Measurements from ENCODE around the gene KRTAP2-4.
"Not testable (repeated sequence)": the region's sequence is repeated elsewhere in the genome, so short reads cannot be mapped to it uniquely, and the experiment has no call there.

KRTAP2-4 gene

DNA sequence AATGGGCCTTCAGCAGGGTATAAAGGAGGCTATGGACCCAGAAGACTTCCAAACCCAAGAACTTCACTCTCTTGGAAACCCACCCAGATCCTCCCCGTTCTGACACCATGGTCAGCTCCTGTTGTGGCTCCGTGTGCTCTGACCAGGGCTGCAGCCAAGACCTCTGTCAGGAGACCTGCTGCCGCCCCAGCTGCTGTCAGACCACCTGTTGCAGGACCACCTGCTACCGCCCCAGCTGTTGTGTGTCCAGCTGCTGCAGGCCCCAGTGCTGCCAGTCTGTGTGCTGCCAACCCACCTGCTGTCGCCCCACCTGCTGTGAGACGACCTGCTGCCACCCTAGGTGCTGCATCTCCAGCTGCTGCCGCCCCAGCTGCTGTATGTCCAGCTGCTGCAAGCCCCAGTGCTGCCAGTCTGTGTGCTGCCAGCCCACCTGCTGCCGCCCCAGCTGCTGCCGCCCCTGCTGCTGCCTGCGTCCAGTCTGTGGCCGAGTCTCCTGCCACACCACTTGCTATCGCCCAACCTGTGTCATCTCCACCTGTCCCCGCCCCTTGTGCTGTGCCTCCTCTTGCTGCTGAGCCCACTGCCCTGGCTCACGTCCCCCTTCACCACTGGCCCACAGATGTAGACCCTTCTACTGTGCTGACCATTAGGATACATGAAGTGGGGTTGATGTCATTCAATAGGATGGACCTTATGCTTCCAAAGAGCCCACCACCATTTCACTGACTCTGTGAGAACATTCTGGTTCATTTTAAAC lies 18.6 kb upstream of the KRTAP2-4 start, which contains the start of gene KRTAP4-7:
Gene KRTAP4-7 (plus strand): TSS at position 51 of the 757 bp plus-strand sequence. CDS start 57 bp downstream, at position 108.
- not testable (repeated sequence) for TF ChIP-seq FOXP2 (optimal IDR thresholded peaks at IDR 0.05; ENCODE audit: borderline replicate concordance, extremely low read depth, extremely low read length, insufficient read depth); SIN3A (IDR thresholded peaks at IDR 0.05; ENCODE audit: borderline replicate concordance, insufficient read depth, low read length); POLR2AphosphoS5 (IDR thresholded peaks at IDR 0.05; ENCODE audit: low read depth, low read length)

DNA sequence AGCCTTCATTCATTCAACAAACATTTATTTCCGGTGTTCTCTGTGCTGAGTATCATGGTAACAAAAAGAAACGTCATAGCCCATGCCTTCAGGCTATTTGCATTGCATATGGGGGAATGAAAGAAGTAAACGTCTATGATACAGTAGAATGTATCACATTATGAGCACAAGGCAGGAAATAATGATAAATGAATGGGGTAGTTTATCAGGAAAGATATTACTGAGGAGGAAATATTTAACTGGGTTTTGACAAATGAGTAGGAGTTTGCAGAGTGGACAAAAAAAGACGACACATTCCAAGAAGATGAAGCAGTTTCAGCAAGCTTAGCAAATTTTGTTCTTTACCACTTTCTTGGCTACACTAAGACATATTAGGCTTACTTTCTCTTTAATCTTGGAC lies 16.9 kb upstream of the KRTAP2-4 start:
- TF ChIP-seq SIN3A (IDR thresholded peaks at IDR 0.05; ENCODE audit: borderline replicate concordance, insufficient read depth, low read length) (no peak), REST (IDR thresholded peaks at IDR 0.05; ENCODE audit: insufficient read depth in 1 of 2, low read depth in 2 of 2, low read length in 2 of 2) (no peak), TAF1 (IDR thresholded peaks at IDR 0.05; ENCODE audit: borderline replicate concordance, insufficient read depth, low read length) (no peak), POLR2AphosphoS5 (IDR thresholded peaks at IDR 0.05; ENCODE audit: low read depth, low read length) (no peak), FOXP2 (optimal IDR thresholded peaks at IDR 0.05; ENCODE audit: borderline replicate concordance, extremely low read depth, extremely low read length, insufficient read depth) (no peak)

DNA sequence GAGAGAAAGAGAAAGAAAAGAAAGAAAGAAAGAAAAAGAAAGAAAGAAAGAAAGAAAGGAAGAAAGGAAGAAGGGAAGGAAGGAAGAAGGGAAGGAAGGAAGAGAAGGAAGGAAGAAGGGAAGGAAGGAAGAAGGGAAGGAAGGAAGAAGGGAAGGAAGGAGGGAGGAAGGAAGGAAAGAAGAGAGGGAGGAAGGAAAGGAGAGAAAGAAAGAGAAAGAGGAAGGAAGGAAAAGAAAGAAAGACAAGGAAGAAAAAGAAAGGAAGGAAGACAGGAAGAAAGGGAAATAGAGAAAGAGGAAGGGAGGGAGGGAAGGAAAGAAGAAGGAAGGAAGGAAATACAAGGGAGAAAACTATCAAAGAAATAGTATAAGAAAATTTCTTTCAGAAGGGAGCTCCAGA lies 11.1 kb upstream of the KRTAP2-4 start:
- TF ChIP-seq TAF1 (IDR thresholded peaks at IDR 0.05; ENCODE audit: borderline replicate concordance, insufficient read depth, low read length) = no peak

DNA sequence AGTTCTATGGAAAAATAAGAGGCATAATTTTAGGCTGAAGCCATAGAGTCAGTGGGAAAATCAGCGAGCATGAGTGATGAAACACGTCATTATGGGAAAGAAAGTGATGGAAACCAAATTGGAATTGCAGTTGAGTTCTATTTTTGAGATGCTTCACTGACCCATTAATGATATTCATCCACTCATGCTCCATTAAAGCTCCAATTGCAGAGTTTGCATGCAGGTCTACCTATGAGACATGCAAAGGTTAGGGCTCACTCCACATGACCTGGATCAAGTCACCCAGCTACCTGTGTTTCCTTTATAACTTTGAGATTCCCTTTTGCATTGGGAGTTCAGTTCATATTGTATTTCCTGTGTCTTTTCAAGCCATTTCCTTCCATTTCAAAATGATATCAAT lies 8.0 kb upstream of the KRTAP2-4 start:
- TF ChIP-seq POLR2AphosphoS5 (IDR thresholded peaks at IDR 0.05; ENCODE audit: low read depth, low read length) = no peak
- TF ChIP-seq SIN3A (IDR thresholded peaks at IDR 0.05; ENCODE audit: borderline replicate concordance, insufficient read depth, low read length) = no peak
- no peak for TF ChIP-seq REST (IDR thresholded peaks at IDR 0.05; ENCODE audit: insufficient read depth in 1 of 2, low read depth in 2 of 2, low read length in 2 of 2)
- TF ChIP-seq TAF1 (IDR thresholded peaks at IDR 0.05; ENCODE audit: borderline replicate concordance, insufficient read depth, low read length) = no peak
- no peak for TF ChIP-seq FOXP2 (optimal IDR thresholded peaks at IDR 0.05; ENCODE audit: borderline replicate concordance, extremely low read depth, extremely low read length, insufficient read depth)

- TF ChIP-seq TAF1 (IDR thresholded peaks at IDR 0.05; ENCODE audit: borderline replicate concordance, insufficient read depth, low read length) = no peak
- no peak for TF ChIP-seq FOXP2 (optimal IDR thresholded peaks at IDR 0.05; ENCODE audit: borderline replicate concordance, extremely low read depth, extremely low read length, insufficient read depth)
- no peak for TF ChIP-seq SIN3A (IDR thresholded peaks at IDR 0.05; ENCODE audit: borderline replicate concordance, insufficient read depth, low read length)
- TF ChIP-seq POLR2AphosphoS5 (IDR thresholded peaks at IDR 0.05; ENCODE audit: low read depth, low read length) = no peak
Measured at GRCh38 chr17:41071606-41072360, 6.1 kb upstream of the KRTAP2-4 start.

- TF ChIP-seq FOXP2 (optimal IDR thresholded peaks at IDR 0.05; ENCODE audit: borderline replicate concordance, extremely low read depth, extremely low read length, insufficient read depth) (no peak), SIN3A (IDR thresholded peaks at IDR 0.05; ENCODE audit: borderline replicate concordance, insufficient read depth, low read length) (no peak), TAF1 (IDR thresholded peaks at IDR 0.05; ENCODE audit: borderline replicate concordance, insufficient read depth, low read length) (no peak), REST (IDR thresholded peaks at IDR 0.05; ENCODE audit: insufficient read depth in 1 of 2, low read depth in 2 of 2, low read length in 2 of 2) (no peak), POLR2AphosphoS5 (IDR thresholded peaks at IDR 0.05; ENCODE audit: low read depth, low read length) (no peak)
Measured at GRCh38 chr17:41069031-41069430, 3.4 kb upstream of the KRTAP2-4 start.

All from PFSK-1 (cell line).